Gastroesophageal sphincter (tissue), 4 donors: ENCODE results near the gene IGFBP7. TPM values are rescaled to one million over a fixed set of nuclear protein-coding genes. Genes with fewer than 3 reads are reported as not detected.

Experiments
- ATAC-seq: fragments of 150-250 bp; one replicate; pipeline ENCODE4 v1.9.1; 2016; ENCODE audit warnings: mild to moderate bottlenecking, moderate library complexity
- H3K27ac ChIP-seq, 4 donors: fragments of 200-600 bp; sonication (generic) in 3 of 4; 1 replicate in 3 of 4; 2 replicates in 1 of 4; pipeline ENCODE4 v1.5.1; 2016 to 2019
- H3K27me3 ChIP-seq: fragments of 200-600 bp; sonication (generic); one replicate; pipeline ENCODE4 v1.5.1; 2019
- H3K36me3 ChIP-seq, 2 donors: fragments of 200-600 bp; sonication (generic); one replicate each; pipeline ENCODE4 v1.5.1; 2019; ENCODE audit warnings: control low read depth in 1 of 2
- H3K4me1 ChIP-seq, 3 donors: fragments of 200-600 bp; sonication (generic); 1 replicate in 2 of 3; 2 replicates in 1 of 3; pipeline ENCODE4 v1.5.1; 2016 to 2019; ENCODE audit warnings: control low read depth in 2 of 3
- H3K4me3 ChIP-seq, 2 donors: fragments of 200-600 bp; sonication (generic); one replicate each; pipeline ENCODE4 v1.5.1; 2019; ENCODE audit warnings: mild to moderate bottlenecking in 1 of 2, moderate library complexity in 1 of 2
- H3K9me3 ChIP-seq, 3 donors: fragments of 200-600 bp; sonication (generic); one replicate each; pipeline ENCODE4 v1.5.1; 2017 to 2019; ENCODE audit warnings: control low read depth in 2 of 3
- CTCF ChIP-seq, 4 experiments: fragments of 200-600 bp in 2 of 4; fragments of 450-650 bp in 2 of 4; sonication (generic) in 1 of 4; IDR thresholded peaks; one replicate each; pipeline ENCODE4 v1.5.1; 2017 to 2019; ENCODE audit warnings: antibody characterized with exemption in 4 of 4, mild to moderate bottlenecking in 2 of 4, moderate library complexity in 2 of 4
- EP300 ChIP-seq: sonication (generic); formaldehyde crosslinking; IDR thresholded peaks from one replicate; pipeline ENCODE4 v1.6.1; 2017; ENCODE audit warnings: antibody characterized with exemption, mild to moderate bottlenecking
- POLR2A ChIP-seq, 2 donors: fragments of 450-650 bp; IDR thresholded peaks; one replicate each; pipeline ENCODE4 v1.6.1; 2017; ENCODE audit warnings: antibody characterized with exemption in 2 of 2, mild to moderate bottlenecking in 2 of 2, moderate library complexity in 1 of 2
- POLR2AphosphoS5 ChIP-seq: sonication (generic); formaldehyde crosslinking; IDR thresholded peaks from one replicate; pipeline ENCODE4 v1.6.1; 2017; ENCODE audit warnings: antibody characterized with exemption
- WGBS, 2 donors: methylation state at CpG; one replicate each; pipeline ENCODE4 v1.1.5; 2018; ENCODE audit warnings: low coverage in 1 of 2; 5-methylcytosine and 5-hydroxymethylcytosine counted together
- total RNA-seq, 4 donors: library from RNA; depleted of rRNA; stranded (reverse); fragments of >200 nt; gene quantifications; one replicate each; pipeline ENCODE4 v1.1.0, GENCODE V29; 2016

Gene IGFBP7
- total RNA-seq, 4 donors from 2014 or later, result 478 to 876 (median 798) TPM

DNA sequence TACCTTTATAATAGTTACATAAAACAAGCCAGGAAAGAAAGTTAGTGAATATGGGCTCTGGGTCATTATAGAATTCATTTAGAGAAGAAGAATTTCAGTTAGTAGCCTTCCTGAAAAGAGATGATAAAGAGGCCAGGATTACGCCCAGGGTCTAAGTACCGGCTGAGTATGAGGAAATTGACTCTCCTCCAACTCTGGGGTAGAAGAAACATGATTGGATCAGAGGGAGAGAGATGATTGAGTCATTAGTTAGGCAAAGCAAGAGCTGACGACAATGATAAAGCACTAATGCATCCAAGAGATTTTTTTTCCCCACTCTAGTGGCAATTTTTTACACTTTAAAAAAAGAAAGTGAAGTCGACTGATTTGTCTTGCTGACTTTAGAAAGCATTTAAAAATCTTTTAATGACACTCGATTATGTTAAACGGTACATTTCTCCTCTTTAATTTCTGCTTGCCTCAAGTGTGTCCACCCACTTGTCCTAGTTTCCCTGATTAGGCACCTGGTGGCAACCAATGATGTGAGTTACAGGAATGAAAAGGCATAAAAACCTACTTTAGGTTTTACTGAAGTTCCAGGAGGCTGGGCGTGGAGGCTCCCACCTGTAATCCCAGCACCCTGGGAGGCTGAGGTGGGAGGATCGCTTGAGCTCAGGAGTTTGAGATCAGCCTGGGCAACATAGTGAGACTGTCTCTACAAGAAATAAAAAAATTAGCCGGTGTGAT, 37.3 kb upstream of the IGFBP7 start:
- WGBS, 2 donors, result 58 to 72% methylated on average over 8 to 9 of the region's 9 CpGs
- H3K4me1 ChIP-seq, result no peaks in the 10 kb centered on the region
- ATAC-seq, result no peak
- no peaks in the 10 kb centered on the region for H3K9me3 ChIP-seq
- no peaks in the 10 kb centered on the region for H3K27me3 ChIP-seq
- no peak overlapping the region for H3K27ac ChIP-seq
- no peaks in the 10 kb centered on the region for H3K36me3 ChIP-seq
- no peak overlapping the region for H3K4me3 ChIP-seq
- TF ChIP-seq POLR2AphosphoS5 (no peak), POLR2A (IDR thresholded peaks at IDR 0.05) (no peak), EP300 (no peak), CTCF (IDR thresholded peaks at IDR 0.05) (no peak)

- TF ChIP-seq POLR2AphosphoS5, result no peak
- no peak for TF ChIP-seq CTCF (IDR thresholded peaks at IDR 0.05)
- TF ChIP-seq EP300, result no peak
- TF ChIP-seq POLR2A (IDR thresholded peaks at IDR 0.05), result no peak
- Histone ChIP-seq H3K4me3 (no peak overlapping the region), H3K36me3 (no peaks in the 10 kb centered on the region), H3K27me3 (no peaks in the 10 kb centered on the region), H3K9me3 (no peaks in the 10 kb centered on the region), H3K4me1 (no peaks in the 10 kb centered on the region), H3K27ac (no peak overlapping the region)
- no peak for ATAC-seq
- 90 to 97% methylated on average over 2 to 4 of the region's 4 CpGs for WGBS, 2 donors
Observed at GRCh38 chr4:57146444-57146843, 36.3 kb upstream of the IGFBP7 start.

DNA sequence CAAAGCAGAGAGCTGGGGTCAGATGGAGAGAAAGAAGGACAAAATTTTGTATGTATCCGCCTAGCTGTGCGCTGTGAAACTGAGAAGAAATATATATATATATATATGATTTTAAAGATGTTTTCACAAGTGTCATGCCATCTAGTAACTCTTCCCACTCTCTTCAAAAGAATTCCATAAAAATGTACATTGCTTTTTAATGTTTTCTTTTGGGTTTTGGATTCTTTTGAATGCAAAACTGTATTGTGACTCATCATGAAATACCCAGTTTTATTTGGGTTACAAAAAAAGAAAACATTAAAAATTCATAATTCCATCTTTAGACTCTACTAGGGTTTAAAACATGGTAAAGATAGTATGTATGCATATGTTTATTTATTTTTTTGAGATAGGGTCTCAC, 34.3 kb upstream of the IGFBP7 start:
- WGBS, 2 donors, result 97 to 100% methylated on average over 2 of the region's 2 CpGs
- no peak for ATAC-seq

DNA sequence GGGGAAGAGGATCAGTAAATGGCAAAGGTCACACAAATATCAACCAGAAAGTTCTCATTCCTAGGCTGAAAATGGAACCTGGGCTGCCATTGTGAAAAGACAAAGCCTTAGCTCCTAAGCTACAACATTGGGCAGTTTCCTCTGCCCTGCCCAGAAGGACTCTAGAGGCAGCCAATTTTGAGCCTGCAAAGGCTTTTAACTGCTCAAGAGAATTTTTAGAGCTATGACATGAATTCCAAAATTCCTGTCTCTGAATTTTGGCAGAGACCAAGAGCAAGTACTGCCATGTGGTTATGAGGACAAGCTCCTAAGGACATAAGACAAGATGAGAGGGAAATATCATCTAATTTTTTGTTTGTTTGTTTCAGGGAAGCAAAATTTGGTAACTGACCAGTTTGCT, 29.6 kb upstream of the IGFBP7 start:
- no peaks in the 10 kb centered on the region for H3K36me3 ChIP-seq
- H3K4me3 ChIP-seq, result no peak overlapping the region
- H3K4me1 ChIP-seq, result no peaks in the 10 kb centered on the region
- TF ChIP-seq EP300, result no peak
- TF ChIP-seq POLR2A (IDR thresholded peaks at IDR 0.05), result no peak
- TF ChIP-seq CTCF (IDR thresholded peaks at IDR 0.05), result no peak
- TF ChIP-seq POLR2AphosphoS5, result no peak
- ATAC-seq, result no peak
- H3K9me3 ChIP-seq, result no peaks in the 10 kb centered on the region
- no peaks in the 10 kb centered on the region for H3K27me3 ChIP-seq
- H3K27ac ChIP-seq, result no peak overlapping the region

More for the DNA sequence above, 34.3 kb upstream of the IGFBP7 start:
- H3K27ac ChIP-seq, result no peak overlapping the region
- H3K4me1 ChIP-seq, result no peaks in the 10 kb centered on the region
- no peaks in the 10 kb centered on the region for H3K36me3 ChIP-seq
- TF ChIP-seq POLR2A (IDR thresholded peaks at IDR 0.05) (no peak), POLR2AphosphoS5 (no peak), CTCF (IDR thresholded peaks at IDR 0.05) (no peak), EP300 (no peak)
- no peak overlapping the region for H3K4me3 ChIP-seq
- no peaks in the 10 kb centered on the region for H3K27me3 ChIP-seq
- no peaks in the 10 kb centered on the region for H3K9me3 ChIP-seq

GRCh38 chr4:57137261-57137660, 27.1 kb upstream of the IGFBP7 start:
- Histone ChIP-seq H3K27ac (no peak overlapping the region), H3K36me3 (no peaks in the 10 kb centered on the region), H3K4me3 (no peak overlapping the region), H3K4me1 (peaks cover 0 to 8% (median 3%) of the 10 kb centered on the region in 3 donors), H3K9me3 (no peaks in the 10 kb centered on the region), H3K27me3 (no peaks in the 10 kb centered on the region)
- ATAC-seq, result no peak
- TF ChIP-seq CTCF (IDR thresholded peaks at IDR 0.05) (no peak), POLR2A (IDR thresholded peaks at IDR 0.05) (no peak), POLR2AphosphoS5 (no peak), EP300 (no peak)
